HG02763 (cell line): ENCODE results near the gene DYNC2LI1.

Experiments
- ATAC-seq: cut with Tn5 transposase; IDR thresholded peaks from one replicate; pipeline ENCODE4 v1.9.1; 2021; ENCODE audit warnings: mild to moderate bottlenecking, moderate library complexity; ENCODE audit not compliant: unreplicated experiment

DYNC2LI1 gene

GRCh38 chr2:43842866-43843226 lies 69.0 kb downstream of the DYNC2LI1 start:
- ATAC-seq, result no peak

DNA sequence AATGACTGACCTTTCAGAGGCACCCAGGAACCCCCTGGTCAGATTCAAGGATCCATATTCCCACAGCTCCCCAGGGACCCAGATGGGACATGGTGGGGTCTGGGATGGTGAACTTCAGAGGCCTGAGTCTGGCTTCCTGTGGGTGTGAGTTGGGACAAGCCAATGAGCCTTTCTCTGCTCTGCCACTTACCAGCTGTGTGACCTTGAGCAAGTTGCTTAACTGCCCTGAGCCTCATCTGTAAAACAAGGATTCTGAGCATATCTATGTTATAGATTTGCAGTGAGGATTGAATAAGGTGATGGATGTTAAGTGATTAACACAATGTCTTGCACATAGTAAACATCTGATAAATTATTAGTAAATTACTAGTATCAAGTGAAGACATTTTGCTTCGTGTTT lies 71.3 kb downstream of the DYNC2LI1 start:
- no peak for ATAC-seq

- ATAC-seq, result no peak
Observed at GRCh38 chr2:43846140-43846793, 72.4 kb downstream of the DYNC2LI1 start.

GRCh38 chr2:43848214-43848613 lies 74.4 kb downstream of the DYNC2LI1 start:
- ATAC-seq, result no peak

DNA sequence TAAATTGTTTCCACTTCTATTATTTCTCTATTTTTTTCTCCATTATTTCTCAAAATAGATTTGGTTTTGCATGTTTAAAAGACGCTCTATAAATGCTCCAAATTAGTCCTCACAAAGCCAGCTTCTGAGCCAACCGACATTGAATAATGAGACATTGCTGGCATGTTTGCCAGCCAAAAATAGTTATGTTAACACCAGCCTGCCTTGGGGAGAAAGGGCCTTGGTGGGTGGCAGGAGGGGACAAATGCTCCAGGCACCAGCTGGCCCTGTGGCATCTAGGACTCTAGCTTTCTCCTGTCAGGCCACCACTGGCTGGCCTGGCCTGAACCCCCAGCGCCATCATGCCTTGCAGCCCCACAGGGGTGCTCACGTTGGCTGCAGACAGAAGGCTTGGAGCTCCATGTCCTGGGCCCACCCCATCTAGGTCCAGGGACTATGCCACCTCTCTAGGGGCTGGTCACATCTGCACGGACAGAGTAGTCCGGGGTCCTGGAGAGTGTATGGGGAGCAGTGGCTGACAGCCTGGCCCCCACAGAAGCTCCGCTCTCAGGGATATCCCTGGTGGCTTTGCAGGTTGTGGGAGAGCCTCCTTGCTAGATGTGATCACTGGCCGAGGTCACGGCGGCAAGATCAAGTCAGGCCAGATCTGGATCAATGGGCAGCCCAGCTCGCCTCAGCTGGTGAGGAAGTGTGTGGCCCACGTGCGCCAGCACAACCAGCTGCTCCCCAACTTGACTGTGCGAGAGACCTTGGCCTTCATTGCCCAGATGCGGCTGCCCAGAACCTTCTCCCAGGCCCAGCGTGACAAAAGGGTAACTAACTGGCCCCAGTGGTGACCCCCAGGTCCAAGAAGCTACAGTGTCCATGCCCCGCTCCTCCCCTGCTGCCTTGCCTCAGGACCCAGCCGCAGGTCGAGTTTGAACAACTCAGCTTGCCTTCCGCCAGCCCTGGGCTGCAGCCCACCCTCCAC lies 77.5 kb downstream of the DYNC2LI1 start:
- ATAC-seq, result no peak

- ATAC-seq, result no peak
Observed at GRCh38 chr2:43852196-43852730, 78.4 kb downstream of the DYNC2LI1 start.

DNA sequence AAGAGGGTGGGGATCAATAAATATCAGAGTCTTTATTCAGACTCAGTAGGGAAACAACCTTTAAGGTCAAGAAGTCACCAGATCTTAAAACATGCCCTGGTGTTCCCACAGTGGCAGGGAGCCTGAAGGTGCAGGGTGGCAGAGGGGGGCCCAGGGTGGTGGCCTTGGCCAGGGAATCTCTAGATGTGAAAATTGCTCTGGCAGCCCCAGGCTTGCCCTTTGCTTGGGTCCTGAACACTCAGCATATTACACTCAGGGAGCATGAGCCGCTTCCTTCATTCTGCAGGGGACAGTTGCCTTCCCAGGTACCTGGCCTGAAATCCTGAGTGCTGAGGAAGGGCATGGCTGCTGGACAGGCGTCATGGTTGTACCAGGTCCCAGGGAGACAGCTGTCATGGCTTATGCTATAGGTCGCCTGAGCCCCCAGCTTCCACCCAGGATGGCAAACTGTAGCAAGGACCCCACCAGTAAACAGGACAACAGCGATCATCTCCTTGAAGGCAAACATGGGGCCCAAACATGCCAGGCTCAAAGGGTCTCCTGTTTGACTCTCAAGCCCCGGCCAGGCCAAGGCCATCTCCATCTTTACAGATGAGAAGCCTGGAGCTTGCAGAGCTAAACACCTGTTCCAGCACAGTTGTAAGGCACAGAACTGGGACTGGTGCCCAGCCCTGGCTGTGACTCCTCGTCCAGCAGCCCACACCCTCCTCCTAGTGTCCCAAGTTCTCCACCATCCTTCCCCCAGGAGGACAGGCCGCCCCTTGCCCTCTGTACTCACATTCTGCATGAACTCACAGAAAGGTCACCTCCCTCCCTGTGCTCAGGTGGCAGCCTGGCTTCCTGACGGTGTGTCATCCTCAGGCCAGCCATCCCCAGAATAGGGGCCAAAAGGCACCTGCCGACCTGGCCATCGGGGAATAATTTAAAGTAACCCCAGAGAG lies 79.6 kb downstream of the DYNC2LI1 start:
- ATAC-seq, result no peak

DNA sequence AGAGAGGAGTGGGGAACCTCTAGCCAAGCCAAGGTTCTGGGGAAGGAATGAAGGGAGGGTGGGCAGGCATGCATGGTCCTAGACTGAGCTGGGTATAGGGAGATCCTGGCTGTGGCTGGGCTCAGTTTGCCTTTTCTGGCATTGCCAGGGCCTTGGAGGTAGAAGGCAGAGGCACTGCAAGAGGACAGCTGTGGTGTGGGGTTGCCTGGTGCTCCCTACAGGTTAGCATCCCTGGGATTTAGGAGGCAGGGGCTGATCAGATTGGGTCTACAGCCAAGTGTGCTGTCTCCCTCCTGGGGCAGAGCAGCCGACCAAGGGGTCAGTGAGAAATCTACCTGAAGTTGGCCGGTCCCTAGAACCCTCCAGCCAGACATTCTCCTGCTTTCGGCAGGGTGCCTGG lies 80.8 kb downstream of the DYNC2LI1 start:
- ATAC-seq, result no peak

DNA sequence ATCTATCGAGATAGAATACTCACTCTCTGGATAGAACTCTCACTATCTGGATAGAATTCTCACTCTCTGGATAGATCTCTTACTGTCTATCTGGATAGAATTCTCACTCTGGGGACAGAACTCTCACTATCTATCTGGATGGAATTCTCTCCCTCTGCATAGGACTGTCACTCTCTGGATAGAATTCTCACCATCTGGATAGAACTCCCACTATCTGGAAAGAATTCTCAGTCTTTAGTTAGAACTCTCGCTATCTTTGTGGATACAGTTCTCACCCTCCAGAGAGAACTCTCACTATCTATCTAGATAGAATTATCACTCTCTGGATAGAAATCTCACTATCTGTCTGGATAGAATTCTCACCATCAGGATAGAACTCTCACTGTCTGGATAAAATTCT lies 81.5 kb downstream of the DYNC2LI1 start:
- ATAC-seq, result no peak
